Kidney epithelial cell (primary cell): ENCODE data around the gene TMEM132D. TPM values are rescaled to one million over a fixed set of nuclear protein-coding genes. Genes with fewer than 3 reads are reported as not detected.

ENCODE experiments used
- DNase-seq: peaks from one replicate; pipeline ENCODE4 v3.0.0-alpha.2; 2010; ENCODE audit warnings: low read depth
- H3K27me3 ChIP-seq: 2 replicates; pipeline ENCODE4 v1.6.0; 2011; ENCODE audit warnings: low read length; ENCODE audit not compliant: control insufficient read depth, insufficient read depth
- H3K36me3 ChIP-seq: 2 replicates; pipeline ENCODE4 v1.5.1; 2011; ENCODE audit warnings: low read length; ENCODE audit not compliant: control insufficient read depth, insufficient read depth
- H3K4me3 ChIP-seq: 2 replicates; pipeline ENCODE4 v1.5.1; 2011; ENCODE audit warnings: low read depth, mild to moderate bottlenecking, control low read depth, low read length
- CTCF ChIP-seq: IDR thresholded peaks from 2 replicates; pipeline ENCODE4 v1.5.1; 2011; ENCODE audit warnings: mild to moderate bottlenecking, moderate library complexity, low read length, control low read depth, inconsistent platforms; ENCODE audit not compliant: insufficient read depth, poor library complexity, severe bottlenecking
- total RNA-seq: library from RNA; depleted of rRNA; stranded (reverse); fragments of >200 nt; gene quantifications from 2 replicates; pipeline ENCODE4 v1.2.3, GENCODE V29; 2015

TMEM132D gene
- total RNA-seq, 1 donor from 2014 or later, result 6.4 TPM

DNA sequence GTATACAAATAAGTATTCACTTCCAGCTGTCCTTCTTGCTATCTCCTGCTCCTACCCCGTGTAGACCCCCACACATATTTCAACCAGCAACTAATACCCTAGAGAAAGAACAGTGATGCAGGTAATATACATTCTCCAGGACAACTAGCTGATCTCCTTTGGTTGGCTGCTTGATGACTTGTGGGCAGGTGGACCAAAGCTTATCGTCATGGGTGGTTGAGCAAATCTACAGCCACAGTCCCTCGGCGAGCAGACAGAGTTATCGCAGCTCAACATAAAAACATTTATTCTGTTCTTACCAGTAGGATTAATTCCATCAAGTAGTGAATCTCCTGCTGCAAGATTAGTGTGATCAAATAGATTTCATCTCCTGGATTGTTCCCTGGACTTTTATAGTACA lies 314.3 kb downstream of the TMEM132D start:
- no peaks in the 10 kb centered on the region for H3K27me3 ChIP-seq
- TF ChIP-seq CTCF, result no peak
- no peak overlapping the region for H3K4me3 ChIP-seq
- no peak for DNase-seq
- no peaks in the 10 kb centered on the region for H3K36me3 ChIP-seq

GRCh38 chr12:129588142-129588541 lies 315.7 kb downstream of the TMEM132D start:
- no peaks in the 10 kb centered on the region for H3K36me3 ChIP-seq
- no peak for DNase-seq
- no peak for TF ChIP-seq CTCF
- H3K4me3 ChIP-seq, result no peak overlapping the region
- no peaks in the 10 kb centered on the region for H3K27me3 ChIP-seq

- H3K4me3 ChIP-seq, result no peak overlapping the region
- no peaks in the 10 kb centered on the region for H3K36me3 ChIP-seq
- no peak for DNase-seq
- no peak for TF ChIP-seq CTCF
- no peaks in the 10 kb centered on the region for H3K27me3 ChIP-seq
These were observed 318.5 kb downstream of the TMEM132D start for GRCh38 chr12:129585296-129585695.

- no peaks in the 10 kb centered on the region for H3K27me3 ChIP-seq
- no peaks in the 10 kb centered on the region for H3K36me3 ChIP-seq
- H3K4me3 ChIP-seq, result no peak overlapping the region
- TF ChIP-seq CTCF, result no peak
- DNase-seq, result no peak
These were observed 323.9 kb downstream of the TMEM132D start for GRCh38 chr12:129579879-129580278.

- Histone ChIP-seq H3K36me3 (no peaks in the 10 kb centered on the region), H3K27me3 (no peaks in the 10 kb centered on the region), H3K4me3 (no peak overlapping the region)
- TF ChIP-seq CTCF, result no peak
- DNase-seq, result no peak
These were observed 331.8 kb downstream of the TMEM132D start for GRCh38 chr12:129571901-129572494.

DNA sequence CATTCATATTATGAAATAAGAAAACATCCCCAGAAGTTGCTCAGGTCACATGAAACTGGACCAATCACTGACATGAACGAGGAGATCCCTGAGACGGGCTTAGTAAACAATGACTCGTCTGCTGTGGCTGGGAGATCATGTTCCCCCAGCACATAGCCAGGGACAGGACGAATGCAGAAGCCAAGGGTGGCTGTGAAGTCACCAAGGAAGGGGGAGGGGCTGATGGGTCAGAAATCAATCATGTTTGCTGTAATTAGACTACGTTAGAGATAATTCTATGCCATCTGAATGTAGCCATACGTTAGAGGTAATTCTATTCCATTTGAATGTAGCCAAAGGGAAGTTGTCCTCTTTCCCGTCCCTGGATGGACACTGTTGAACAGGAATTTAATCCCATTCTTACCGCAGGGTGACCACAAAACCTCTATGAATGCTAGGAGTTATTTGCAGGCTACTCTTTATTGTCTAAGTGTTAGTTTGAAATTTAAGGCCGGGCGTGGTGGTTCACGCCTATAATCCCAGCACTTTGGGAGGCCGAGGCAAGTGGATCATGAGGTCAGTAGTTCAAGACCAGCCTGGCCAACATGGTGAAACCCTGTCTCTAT lies 332.9 kb downstream of the TMEM132D start:
- DNase-seq, result no peak
- Histone ChIP-seq H3K36me3 (no peaks in the 10 kb centered on the region), H3K4me3 (no peak overlapping the region), H3K27me3 (no peaks in the 10 kb centered on the region)
- no peak for TF ChIP-seq CTCF
